Measurements from ENCODE around the gene ABLIM1.

GRCh38 chr10:114556236-114557122, 101.6 kb downstream of the ABLIM1 start:
- TF ChIP-seq CTCF (IDR thresholded peaks at IDR 0.05) (no peak), POLR2A (IDR thresholded peaks at IDR 0.05) (no peak)
